COR-L47 (cell line): ENCODE measurements around the gene HHATL.

Experiments used
- DNase-seq: peaks from one replicate; lab custom pipeline; 2025; lab: John Stamatoyannopoulos, UW

Gene HHATL

DNA sequence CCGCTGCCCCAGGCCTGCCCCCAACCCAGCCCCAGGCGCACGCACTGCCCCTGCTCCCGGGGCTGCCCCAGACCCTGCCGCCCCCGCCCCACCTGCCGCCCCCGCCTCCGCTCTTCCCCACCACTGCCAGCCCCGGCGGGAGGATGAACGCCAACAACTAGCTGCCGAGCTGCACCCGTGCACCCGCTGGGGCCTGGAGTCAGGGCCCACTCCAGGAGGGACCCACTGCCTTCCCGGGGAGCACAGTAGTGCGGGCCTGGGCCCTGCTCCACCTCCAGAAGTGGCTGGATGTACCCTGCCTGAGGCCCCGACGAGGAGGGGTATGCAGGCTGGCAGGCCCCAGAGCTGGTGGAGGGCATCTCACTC, 38.2 kb downstream of the HHATL start:
- DNase-seq = no peak

GRCh38 chr3:42663581-42664437, 38.8 kb downstream of the HHATL start:
- DNase-seq = no peak

DNA sequence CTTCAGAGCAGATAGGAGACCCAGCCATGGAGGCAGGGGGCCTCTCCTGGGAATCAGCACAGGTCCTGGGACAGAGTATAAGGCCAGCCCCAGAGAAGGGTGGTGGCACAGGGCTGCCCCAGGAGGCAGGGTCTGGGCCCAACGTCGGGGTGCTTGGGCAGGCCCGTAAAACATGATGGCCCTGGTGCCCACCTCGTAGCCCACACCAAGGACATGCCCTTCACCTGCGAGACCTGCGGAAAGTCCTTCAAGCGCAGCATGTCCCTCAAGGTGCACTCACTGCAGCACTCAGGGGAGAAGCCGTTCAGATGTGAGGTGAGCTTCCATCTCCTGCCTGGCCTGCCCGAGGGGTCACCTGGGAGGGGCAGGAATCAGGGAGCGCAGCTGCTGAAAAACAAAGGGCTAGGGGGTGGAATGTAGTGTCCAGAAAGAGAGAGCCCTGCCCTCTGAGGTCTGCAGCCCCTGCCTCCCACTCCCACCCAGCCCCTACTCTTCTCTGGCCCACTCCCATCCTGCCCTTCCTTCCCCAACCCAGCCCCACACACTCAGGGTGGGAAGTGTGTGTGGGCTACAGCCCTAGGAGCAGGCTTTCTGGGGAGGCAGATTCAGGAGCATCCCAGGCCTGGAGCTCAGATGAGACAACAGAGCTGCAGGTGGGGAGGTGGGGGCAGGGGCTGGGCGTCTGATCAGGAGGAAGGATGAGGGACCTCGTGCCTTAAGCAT, 39.6 kb downstream of the HHATL start:
- DNase-seq = no peak

DNA sequence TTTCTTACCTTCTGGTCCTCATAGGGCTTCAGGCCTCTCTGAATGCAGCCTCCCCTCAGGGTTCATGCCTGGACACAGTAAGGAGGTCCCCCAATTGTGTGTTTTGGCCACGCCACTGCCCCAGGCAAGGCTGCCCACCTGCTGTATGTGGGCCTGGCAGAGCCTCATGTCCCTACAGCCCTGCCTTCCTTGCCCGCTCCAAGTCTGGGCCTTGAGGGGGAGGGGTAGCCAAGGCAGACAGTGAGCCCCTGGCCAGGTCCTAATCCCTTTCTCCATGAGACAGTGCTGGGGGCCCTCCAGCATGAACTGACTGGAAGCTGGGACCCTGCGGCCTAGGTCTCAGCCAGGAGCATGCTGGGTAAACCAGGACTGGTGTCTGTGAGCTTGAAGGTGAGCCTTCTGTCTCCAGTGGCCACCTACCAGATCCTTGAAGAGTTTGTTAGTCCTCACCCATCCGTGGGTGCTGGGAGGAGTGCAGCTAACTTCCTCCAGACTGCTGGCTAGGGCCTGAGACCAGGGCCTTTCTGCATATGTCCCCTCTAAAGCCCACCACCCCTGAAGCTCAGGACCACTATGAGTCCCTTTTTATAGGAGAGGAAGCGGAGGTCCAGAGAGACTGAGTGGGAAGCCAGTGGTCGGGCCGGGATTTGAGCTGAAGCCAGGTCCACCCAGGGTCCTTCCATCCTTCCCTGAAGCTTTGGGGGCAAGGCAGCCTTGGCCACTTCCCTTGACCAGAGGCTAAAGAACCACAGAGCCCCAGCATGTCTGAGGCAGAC, 40.4 kb downstream of the HHATL start:
- no peak for DNase-seq

DNA sequence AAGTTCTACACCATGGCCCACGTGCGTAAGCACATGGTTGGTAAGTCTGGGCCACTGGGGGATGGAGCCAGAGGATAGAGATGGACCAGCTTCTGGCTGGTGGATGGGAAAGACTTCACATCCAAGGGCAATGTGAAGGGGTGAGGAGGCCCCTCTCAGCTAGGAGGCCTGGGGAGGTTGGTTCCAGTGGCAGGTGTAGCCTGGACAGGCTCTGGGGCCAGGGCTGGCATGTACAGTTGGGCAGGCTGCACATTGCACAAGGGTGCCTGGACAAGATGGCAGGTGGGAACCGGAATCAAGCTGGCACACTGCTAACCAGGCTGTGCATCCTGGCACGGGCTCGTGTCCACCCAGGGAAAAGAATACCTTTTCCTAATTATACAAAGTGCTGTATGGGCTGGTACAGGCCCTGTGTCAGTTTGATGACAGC, 41.0 kb downstream of the HHATL start:
- no peak for DNase-seq

DNA sequence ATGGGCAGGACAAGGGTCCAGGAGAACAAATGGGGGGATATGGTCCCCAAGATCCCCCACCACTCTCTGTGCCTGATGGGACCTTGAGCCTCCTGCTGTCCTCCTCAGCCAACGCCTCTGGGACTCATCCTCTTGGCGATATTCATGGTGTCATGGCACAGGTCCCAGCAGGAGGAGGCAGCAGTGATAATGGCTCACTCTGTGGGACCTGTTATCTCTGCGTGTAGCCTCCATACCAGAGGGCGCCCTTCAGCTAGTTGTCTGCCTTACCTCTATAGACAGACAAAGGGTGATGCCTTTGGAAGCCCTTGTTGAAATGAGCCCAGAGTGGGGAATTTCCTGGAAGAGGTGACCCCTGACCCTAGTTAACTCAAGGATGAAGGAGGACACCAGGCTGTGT, 41.7 kb downstream of the HHATL start:
- no peak for DNase-seq

DNA sequence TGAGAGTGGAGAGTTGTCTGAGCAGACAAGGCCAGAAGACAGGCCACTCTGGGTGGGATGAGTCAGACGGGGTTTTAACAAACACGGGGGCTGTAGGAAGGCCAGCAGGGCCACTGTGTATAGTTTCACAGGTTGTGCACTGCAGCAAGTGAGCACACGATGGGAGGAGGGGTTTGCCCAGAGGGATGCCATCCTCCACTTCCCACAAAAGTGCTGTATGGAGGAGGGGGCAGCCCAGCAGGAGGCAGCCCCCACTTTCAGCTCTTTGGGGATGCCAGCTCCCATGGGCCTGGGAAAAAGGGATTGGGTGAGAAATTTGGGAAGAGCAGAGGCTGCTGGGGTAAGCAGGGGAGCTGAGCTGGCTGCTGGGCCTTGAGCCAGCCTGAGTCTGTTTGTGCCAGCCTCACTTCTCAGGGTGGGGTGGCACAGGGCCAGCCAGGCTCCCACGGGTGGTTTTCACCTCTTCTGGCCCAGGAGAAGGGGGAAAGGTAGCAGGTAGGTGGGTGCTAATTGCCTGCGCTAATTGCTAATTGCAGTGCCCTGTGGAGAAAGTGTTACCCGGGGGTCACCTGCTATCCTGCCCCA, 42.4 kb downstream of the HHATL start:
- peak; percentile 44 for DNase-seq

DNA sequence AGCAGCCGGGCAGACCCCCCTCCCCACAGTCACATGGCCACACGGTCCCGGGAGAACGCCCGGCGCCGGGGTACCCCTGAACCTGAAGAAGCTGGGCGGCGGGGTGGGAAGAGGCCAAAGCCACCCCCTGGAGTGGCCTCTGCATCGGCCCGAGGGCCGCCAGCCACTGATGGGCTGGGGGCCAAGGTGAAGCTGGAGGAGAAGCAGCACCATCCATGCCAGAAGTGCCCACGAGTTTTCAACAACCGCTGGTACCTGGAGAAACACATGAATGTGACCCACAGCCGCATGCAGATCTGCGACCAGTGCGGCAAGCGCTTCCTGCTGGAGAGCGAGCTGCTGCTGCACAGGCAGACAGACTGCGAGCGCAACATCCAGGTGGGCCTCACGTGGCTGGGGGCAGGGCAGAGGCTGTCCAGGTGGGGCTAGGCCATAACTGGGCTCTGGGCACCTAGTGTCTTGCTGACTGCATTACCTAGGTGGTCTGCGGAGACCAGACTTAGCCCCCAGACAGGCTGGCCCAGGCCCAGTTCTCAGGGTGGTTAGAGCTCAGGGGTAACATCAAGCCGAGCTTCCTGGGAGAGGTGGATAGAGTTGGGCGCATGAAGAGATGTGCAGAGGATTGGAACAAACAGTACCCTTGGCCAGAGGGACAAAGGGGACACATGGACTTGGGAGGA, 43.0 kb downstream of the HHATL start:
- no peak for DNase-seq

- DNase-seq = no peak
Observed at GRCh38 chr3:42658771-42659390, 43.7 kb downstream of the HHATL start.

- DNase-seq = no peak
Observed at GRCh38 chr3:42658091-42658770, 44.4 kb downstream of the HHATL start.

- DNase-seq = no peak
Observed at GRCh38 chr3:42657675-42658074, 44.9 kb downstream of the HHATL start.

- no peak for DNase-seq
Observed at GRCh38 chr3:42656680-42657610, 45.7 kb downstream of the HHATL start.

DNA sequence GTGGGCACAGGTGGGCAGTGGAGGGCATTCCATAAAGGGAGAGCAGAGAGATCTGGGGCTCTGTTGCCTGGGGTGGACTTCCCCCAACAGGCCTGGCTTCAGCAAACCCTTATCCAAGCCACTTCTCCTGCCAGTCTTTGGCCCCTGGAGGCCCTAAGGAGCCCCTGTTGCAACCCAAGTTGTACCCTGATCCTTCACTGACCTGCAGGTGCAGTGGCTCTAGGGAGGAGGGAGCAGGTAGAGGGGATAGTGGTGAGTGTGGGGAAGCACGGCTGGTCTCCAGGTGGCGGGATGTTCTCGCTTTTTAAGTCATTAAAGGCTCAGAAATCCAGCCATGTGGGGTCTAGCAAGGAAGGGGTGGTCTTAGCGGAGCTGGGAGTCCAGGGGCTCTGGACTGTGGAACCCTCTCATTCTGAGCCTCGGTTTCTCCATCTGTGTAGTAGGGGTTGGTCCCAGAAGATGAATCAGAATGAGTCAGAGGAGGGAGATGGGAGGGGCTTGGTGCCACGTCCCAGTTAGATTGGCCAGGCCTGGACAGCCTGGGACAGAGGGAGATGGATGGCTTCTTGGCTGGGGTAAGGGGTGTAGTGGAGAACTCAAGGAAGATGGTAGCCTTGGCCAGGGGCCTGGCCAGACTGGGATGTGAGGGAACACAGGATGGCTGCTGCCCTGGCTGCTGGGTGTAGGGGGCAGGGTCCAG, 46.5 kb downstream of the HHATL start:
- DNase-seq = no peak

GRCh38 chr3:42655331-42655888, 47.2 kb downstream of the HHATL start:
- no peak for DNase-seq

DNA sequence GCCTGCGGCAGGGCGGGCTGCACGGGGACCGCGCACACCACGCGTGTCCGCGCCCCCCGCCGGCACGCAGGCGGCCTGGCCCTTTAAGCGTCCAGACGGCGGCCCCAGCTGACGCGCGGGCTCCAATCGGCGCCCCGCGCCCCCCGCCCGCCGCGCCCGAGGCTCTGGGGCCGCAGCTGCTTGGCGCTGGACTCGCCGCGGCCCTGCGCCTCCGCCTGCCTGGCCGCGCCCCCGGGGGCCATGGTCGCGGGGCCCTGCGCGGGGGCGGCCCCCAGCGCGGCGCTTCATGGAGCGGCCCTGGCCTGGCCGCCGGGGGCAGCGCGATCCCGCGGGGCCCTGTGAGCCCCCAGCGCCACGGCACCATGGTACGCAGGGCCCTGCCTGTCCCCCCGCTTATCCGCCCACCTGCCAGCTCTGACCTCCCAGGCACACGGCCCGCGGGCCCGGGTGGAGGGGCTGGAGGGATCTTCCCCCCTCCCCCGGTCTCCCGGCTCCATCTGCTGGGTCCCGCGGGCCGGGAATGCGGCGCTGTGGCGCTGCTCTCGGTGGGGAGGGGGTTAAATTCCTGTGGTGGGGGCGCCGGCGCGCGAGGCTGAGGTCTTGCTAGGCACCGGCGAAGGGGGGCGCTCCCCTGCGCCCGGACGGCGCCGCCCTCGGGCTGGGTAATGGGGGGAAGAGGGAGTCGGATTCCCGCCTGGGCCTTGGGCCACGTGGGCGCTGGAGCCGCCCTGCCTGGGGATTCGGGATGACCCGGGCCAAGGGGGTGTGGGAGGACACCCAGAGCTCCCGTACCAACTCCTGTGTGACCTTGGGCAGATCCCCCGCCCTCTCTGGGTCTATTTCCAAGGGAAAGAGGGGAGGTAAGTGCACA, 48.0 kb downstream of the HHATL start:
- peak; percentile 5 for DNase-seq

GRCh38 chr3:42653560-42654330, 48.9 kb downstream of the HHATL start, which contains the start of gene ZBTB47:
TSS of gene ZBTB47 (plus strand) at chr3:42653697. CDS start at chr3:42658356, 4,659 bp downstream.
- DNase-seq = no peak

DNA sequence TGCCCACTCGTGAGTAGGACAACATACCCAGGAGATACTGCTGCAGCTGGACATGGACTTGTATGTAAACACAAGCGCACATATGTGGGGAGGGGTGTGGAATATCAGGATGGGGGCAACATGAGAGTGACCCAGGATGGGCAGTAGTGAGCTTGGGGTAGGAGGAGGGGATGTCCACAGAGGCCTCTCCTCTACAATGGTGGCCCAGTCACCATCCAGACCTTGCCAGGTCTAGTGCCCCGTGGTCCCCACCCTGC, 49.4 kb downstream of the HHATL start:
- DNase-seq = no peak
